Smooth muscle cell (in vitro differentiated cells): Measurements from ENCODE around the gene XRCC5. TPM values are rescaled to one million over a fixed set of nuclear protein-coding genes. Genes with fewer than 3 reads are reported as not detected.

Source experiments
- DNase-seq: peaks from one replicate; lab custom pipeline; 2025; ENCODE audit not compliant: unreplicated experiment; lab: John Stamatoyannopoulos, UW
- H2AFZ ChIP-seq: fragments of 200-600 bp; sonication (generic); 2 replicates; pipeline ENCODE4 v1.6.0; 2016; ENCODE audit warnings: antibody characterized with exemption, low read depth, mild to moderate bottlenecking
- H3F3A ChIP-seq: fragments of 200-600 bp; sonication (generic); 2 replicates; pipeline ENCODE4 v1.6.0; 2017; ENCODE audit warnings: antibody characterized with exemption, low read depth
- H3K27ac ChIP-seq: fragments of 200-600 bp; sonication (generic); 2 replicates; pipeline ENCODE4 v1.5.1; 2016; ENCODE audit warnings: low read depth, mild to moderate bottlenecking
- H3K27me3 ChIP-seq: fragments of 200-600 bp; sonication (generic); 2 replicates; pipeline ENCODE4 v1.6.1; 2016; ENCODE audit warnings: low read depth, mild to moderate bottlenecking
- H3K36me3 ChIP-seq: fragments of 200-600 bp; sonication (generic); 2 replicates; pipeline ENCODE4 v1.5.1; 2016; ENCODE audit warnings: low read depth
- H3K4me1 ChIP-seq: fragments of 200-600 bp; sonication (generic); 2 replicates; pipeline ENCODE4 v1.5.1; 2016; ENCODE audit warnings: low read depth
- H3K4me2 ChIP-seq: fragments of 200-600 bp; sonication (generic); 2 replicates; pipeline ENCODE4 v1.6.0; 2016; ENCODE audit warnings: mild to moderate bottlenecking
- H3K4me3 ChIP-seq: fragments of 200-600 bp; sonication (generic); 2 replicates; pipeline ENCODE4 v1.5.1; 2016; ENCODE audit warnings: mild to moderate bottlenecking
- H3K79me2 ChIP-seq: fragments of 200-600 bp; sonication (generic); 2 replicates; pipeline ENCODE4 v1.6.0; 2016; ENCODE audit warnings: low read depth, mild to moderate bottlenecking
- H3K9ac ChIP-seq: fragments of 200-600 bp; sonication (generic); 2 replicates; pipeline ENCODE4 v1.6.0; 2016; ENCODE audit warnings: low read depth
- H3K9me3 ChIP-seq: fragments of 200-600 bp; sonication (generic); replicated peaks from 2 replicates; pipeline ENCODE4 v1.5.1; 2016; ENCODE audit warnings: low read depth
- H4K20me1 ChIP-seq: fragments of 200-600 bp; sonication (generic); 2 replicates; pipeline ENCODE4 v1.6.0; 2016; ENCODE audit warnings: low read depth
- WGBS: methylation state at CpG from one replicate; pipeline ENCODE4 v1.1.7; 2016; ENCODE audit warnings: low lambda C conversion rate; 5-methylcytosine and 5-hydroxymethylcytosine counted together
- polyA plus RNA-seq: library from polyadenylated mRNA; unstranded; fragments of >200 nt; fragmentation: Nextera tagmentation; extraction: Ambion mirVana; gene quantifications from 2 replicates; pipeline ENCODE4 v1.2.1, GENCODE V29; 2016
- total RNA-seq: library from RNA; depleted of rRNA; stranded (reverse); fragments of >200 nt; gene quantifications from 2 replicates; pipeline ENCODE4 v1.2.3, GENCODE V29; 2014
- TF ChIP-seq, protein P1 (sequence below): fragments of 200-600 bp; sonication (generic); IDR thresholded peaks from 2 replicates; pipeline ENCODE4 v1.5.1; 2017; ENCODE audit warnings: borderline replicate concordance, mild to moderate bottlenecking, antibody characterized with exemption; ENCODE audit not compliant: insufficient read depth, poor library complexity, severe bottlenecking

XRCC5 gene
- total and polyA plus RNA-seq, 2 experiments from 2014 or later, result 197 to 266 TPM

DNA sequence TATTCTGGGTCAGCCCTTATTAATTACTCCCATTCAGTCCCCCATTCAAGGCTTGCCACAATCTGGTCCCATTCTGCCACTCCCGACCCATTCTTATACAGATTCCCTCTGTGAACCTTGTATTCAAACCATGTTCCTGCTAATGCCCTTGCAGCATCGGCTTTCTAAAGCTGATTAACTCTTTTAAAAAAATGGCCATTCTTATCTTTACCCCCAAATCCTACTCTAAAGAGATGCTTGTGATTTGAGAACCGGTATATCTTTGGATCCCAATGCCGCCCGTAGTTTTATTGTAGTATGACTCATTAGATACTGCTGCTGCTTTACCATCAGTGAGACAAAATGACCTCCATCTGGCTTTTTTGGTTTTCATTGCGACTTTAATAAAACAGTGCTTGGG, 72.2 kb downstream of the XRCC5 start:
- no peak overlapping the region for H3K27ac ChIP-seq
- peaks cover 82% of the 10 kb centered on the region for H4K20me1 ChIP-seq
- H3K4me3 ChIP-seq, result no peak overlapping the region
- H2AFZ ChIP-seq, result no peak overlapping the region
- DNase-seq, result no peak
- 29% methylated on average over 6 of the region's 6 CpGs for WGBS
- peaks cover 24% of the 10 kb centered on the region for H3K4me1 ChIP-seq
- H3K9me3 ChIP-seq, result no peaks in the 10 kb centered on the region
- H3K36me3 ChIP-seq, result no peaks in the 10 kb centered on the region
- H3F3A ChIP-seq, result no peaks in the 10 kb centered on the region
- H3K27me3 ChIP-seq, result no peaks in the 10 kb centered on the region
- peaks cover 60% of the 10 kb centered on the region for H3K79me2 ChIP-seq
- TF ChIP-seq, protein P1, sequence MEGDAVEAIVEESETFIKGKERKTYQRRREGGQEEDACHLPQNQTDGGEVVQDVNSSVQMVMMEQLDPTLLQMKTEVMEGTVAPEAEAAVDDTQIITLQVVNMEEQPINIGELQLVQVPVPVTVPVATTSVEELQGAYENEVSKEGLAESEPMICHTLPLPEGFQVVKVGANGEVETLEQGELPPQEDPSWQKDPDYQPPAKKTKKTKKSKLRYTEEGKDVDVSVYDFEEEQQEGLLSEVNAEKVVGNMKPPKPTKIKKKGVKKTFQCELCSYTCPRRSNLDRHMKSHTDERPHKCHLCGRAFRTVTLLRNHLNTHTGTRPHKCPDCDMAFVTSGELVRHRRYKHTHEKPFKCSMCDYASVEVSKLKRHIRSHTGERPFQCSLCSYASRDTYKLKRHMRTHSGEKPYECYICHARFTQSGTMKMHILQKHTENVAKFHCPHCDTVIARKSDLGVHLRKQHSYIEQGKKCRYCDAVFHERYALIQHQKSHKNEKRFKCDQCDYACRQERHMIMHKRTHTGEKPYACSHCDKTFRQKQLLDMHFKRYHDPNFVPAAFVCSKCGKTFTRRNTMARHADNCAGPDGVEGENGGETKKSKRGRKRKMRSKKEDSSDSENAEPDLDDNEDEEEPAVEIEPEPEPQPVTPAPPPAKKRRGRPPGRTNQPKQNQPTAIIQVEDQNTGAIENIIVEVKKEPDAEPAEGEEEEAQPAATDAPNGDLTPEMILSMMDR, result no peak
- no peak overlapping the region for H3K9ac ChIP-seq
- H3K4me2 ChIP-seq, result no peak overlapping the region

DNA sequence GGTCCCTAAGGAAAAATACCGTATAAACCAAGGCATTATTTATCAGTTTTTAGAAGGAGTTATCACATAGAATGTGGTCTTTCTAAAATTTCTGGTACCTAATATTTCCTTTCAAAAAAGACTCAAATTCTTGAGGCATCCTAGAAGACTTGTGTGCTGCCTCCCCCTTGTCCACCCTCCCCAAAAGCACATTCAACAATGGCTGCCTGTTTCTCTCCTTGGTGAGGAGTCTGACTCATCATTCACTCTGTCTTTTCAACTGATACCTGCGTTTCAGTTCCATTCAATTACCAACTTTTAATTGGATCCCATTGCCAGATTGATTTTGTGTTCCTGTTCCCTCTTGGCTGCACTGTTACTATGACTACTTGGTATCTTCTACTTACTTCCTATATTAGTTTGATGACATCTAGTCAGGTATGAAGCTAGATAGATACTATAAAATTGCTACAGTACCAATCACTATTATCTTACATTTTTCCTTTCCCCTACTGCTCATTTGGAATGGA, 72.9 kb downstream of the XRCC5 start:
- DNase-seq, result no peak
- Histone ChIP-seq H3F3A (no peaks in the 10 kb centered on the region), H3K79me2 (peaks cover 58% of the 10 kb centered on the region), H3K4me3 (no peak overlapping the region), H3K4me2 (no peak overlapping the region), H3K27me3 (no peaks in the 10 kb centered on the region), H3K27ac (no peak overlapping the region), H3K4me1 (peaks cover 29% of the 10 kb centered on the region), H3K36me3 (no peaks in the 10 kb centered on the region), H4K20me1 (peaks cover 83% of the 10 kb centered on the region), H2AFZ (no peak overlapping the region), H3K9me3 (no peaks in the 10 kb centered on the region), H3K9ac (no peak overlapping the region)
- 70% methylated on average over 2 of the region's 2 CpGs for WGBS
- TF ChIP-seq, protein P1, result no peak

DNA sequence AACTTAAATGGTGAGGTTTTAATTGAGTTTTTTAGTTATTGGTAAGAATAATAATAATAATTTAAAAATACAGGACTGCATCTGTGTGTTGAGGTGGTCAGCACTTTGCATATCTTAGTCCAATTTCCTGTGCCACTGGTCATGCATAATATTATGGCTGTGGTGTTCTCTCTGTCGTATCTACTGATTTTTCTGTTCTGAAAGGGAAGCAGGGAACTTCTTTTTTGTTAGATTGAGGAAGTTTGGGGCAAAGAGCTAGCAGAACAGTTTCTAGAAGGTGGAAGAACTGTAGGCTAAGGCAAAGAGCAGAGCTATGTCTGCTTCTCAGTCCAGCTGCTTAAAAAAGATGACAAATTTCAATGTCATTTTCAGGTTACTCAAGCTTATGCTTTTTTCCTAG, 74.3 kb downstream of the XRCC5 start:
- Histone ChIP-seq H3K9ac (no peak overlapping the region), H2AFZ (no peak overlapping the region), H3K79me2 (peaks cover 55% of the 10 kb centered on the region), H4K20me1 (peaks cover 82% of the 10 kb centered on the region), H3K9me3 (no peaks in the 10 kb centered on the region), H3K27me3 (no peaks in the 10 kb centered on the region), H3K27ac (no peak overlapping the region), H3K4me3 (no peak overlapping the region), H3F3A (no peaks in the 10 kb centered on the region), H3K4me1 (peaks cover 41% of the 10 kb centered on the region), H3K36me3 (no peaks in the 10 kb centered on the region), H3K4me2 (no peak overlapping the region)
- TF ChIP-seq, protein P1, result no peak
- no peak for DNase-seq
- WGBS, result 63% methylated on average over 1 of the region's 1 CpG

DNA sequence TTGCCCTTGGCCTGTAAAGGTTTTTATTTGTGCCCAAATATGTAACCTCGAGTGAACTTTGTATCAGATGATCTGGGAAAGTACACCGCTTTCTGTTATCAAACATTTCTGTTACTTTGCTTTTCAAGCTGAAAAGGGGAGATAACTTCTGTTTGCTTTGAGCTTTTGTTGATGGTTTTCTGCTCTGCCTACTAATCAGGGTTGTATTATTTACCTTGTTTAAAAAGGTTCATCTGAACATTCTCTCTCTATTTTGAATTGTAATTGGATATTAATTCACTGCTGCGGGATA, 79.4 kb downstream of the XRCC5 start:
- H3K9ac ChIP-seq, result no peak overlapping the region
- H3K27ac ChIP-seq, result peak overlapping the region; percentile 13
- TF ChIP-seq, protein P1, result no peak
- peaks cover 73% of the 10 kb centered on the region for H4K20me1 ChIP-seq
- no peaks in the 10 kb centered on the region for H3K9me3 ChIP-seq
- no peak for DNase-seq
- peaks cover 45% of the 10 kb centered on the region for H3K79me2 ChIP-seq
- WGBS, result 78% methylated on average over 3 of the region's 3 CpGs
- H2AFZ ChIP-seq, result no peak overlapping the region
- H3K4me3 ChIP-seq, result no peak overlapping the region
- no peaks in the 10 kb centered on the region for H3K27me3 ChIP-seq
- no peak overlapping the region for H3K4me2 ChIP-seq
- H3K4me1 ChIP-seq, result peaks cover 32% of the 10 kb centered on the region
- H3K36me3 ChIP-seq, result peaks cover 7% of the 10 kb centered on the region
- H3F3A ChIP-seq, result no peaks in the 10 kb centered on the region
